Uterine smooth muscle cell (primary cell): Measurements from ENCODE around the gene KIF7. TPM values are rescaled to one million over a fixed set of nuclear protein-coding genes. Genes with fewer than 3 reads are reported as not detected.

Source experiments
- total RNA-seq: library from RNA; depleted of rRNA; stranded (reverse); fragments of >200 nt; gene quantifications from 2 replicates; pipeline ENCODE4 v1.2.3, GENCODE V29; 2014

The KIF7 gene
- 14.1 and 18.0 TPM in 2 replicates for total RNA-seq

GRCh38 chr15:89654847-89655805 is at the start of gene KIF7:
Gene KIF7, minus strand, starts transcription at chr15:89655467. Its CDS starts 2,537 bp downstream, at chr15:89652930.

GRCh38 chr15:89690276-89691218 is 35.3 kb upstream of the KIF7 start, which contains the start of the genes PEX11A and WDR93:
Gene PEX11A, minus strand, starts transcription at chr15:89690754. Its CDS starts 122 bp downstream, at chr15:89690632.
Gene WDR93, plus strand, starts transcription at chr15:89690811. Its CDS starts 10,936 bp downstream, at chr15:89701747.

GRCh38 chr15:89679212-89679611 is 23.9 kb upstream of the KIF7 start, which contains the start of gene PLIN1:
Gene PLIN1, minus strand, starts transcription at chr15:89679367. Its CDS starts 1,878 bp downstream, at chr15:89677489.

Other genes starting within 250 kb of the KIF7 start
- not detected in 2 replicates for gene RHCG, start 158.9 kb downstream of the KIF7 start, total RNA-seq
- 3.2 and 8.7 TPM in 2 replicates for gene TICRR, start 80.0 kb downstream of the KIF7 start, total RNA-seq
- 0.12 and 0.22 TPM in 2 replicates for gene PLIN1, start 23.9 kb upstream of the KIF7 start, total RNA-seq
- 5.8 and 9.1 TPM in 2 replicates for gene PEX11A, start 35.3 kb upstream of the KIF7 start, total RNA-seq
- under 0.01 TPM in 2 replicates for gene WDR93, start 35.3 kb upstream of the KIF7 start, total RNA-seq
- 0.44 and 1.1 TPM in 2 replicates for gene MESP1, start 95.8 kb upstream of the KIF7 start, total RNA-seq
- gene MESP2, start 120.9 kb upstream of the KIF7 start, total RNA-seq, result 0.55 and 0.75 TPM in 2 replicates
- 121 and 123 TPM in 2 replicates for gene ANPEP, start 159.4 kb upstream of the KIF7 start, total RNA-seq
- gene AP3S2, start 238.5 kb upstream of the KIF7 start, total RNA-seq, result 61.2 and 73.4 TPM in 2 replicates